GM15510 (cell line): ENCODE data around the gene APOA4.

Experiments used
- POLR2A ChIP-seq: IDR thresholded peaks from 3 replicates; pipeline ENCODE4 v1.6.1; 2011; ENCODE audit warnings: borderline replicate concordance; ENCODE audit not compliant: insufficient read length; ENCODE audit errors: extremely low read depth

APOA4 gene

GRCh38 chr11:116807601-116808261, 15.4 kb downstream of the APOA4 start:
- no peak for TF ChIP-seq POLR2A

DNA sequence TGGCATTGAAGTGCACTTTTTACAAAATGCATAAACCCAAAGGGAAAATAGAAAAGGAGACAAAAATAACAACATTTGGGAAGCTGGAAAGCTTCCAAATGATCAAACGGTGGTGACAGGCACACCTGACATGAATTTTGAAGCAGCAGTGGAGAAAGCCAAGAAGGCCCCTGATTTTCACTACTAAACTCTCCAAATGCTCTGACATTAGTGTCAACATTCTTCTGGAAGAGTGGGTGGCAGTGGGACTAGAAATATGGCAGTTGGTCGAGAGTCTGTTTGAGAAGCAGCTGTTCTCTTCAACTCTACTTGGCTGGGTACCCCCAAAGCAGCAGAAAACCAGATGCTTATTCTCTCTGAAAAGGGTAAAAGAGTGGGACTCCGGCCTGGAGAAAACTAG, 19.1 kb downstream of the APOA4 start:
- TF ChIP-seq POLR2A, result no peak

GRCh38 chr11:116800610-116801009, 22.5 kb downstream of the APOA4 start:
- no peak for TF ChIP-seq POLR2A

GRCh38 chr11:116798368-116798767, 24.7 kb downstream of the APOA4 start:
- no peak for TF ChIP-seq POLR2A

GRCh38 chr11:116797816-116798215, 25.3 kb downstream of the APOA4 start:
- no peak for TF ChIP-seq POLR2A

GRCh38 chr11:116796548-116796947, 26.6 kb downstream of the APOA4 start:
- TF ChIP-seq POLR2A, result no peak

- no peak for TF ChIP-seq POLR2A
Observed at GRCh38 chr11:116794851-116795250, 28.3 kb downstream of the APOA4 start.

GRCh38 chr11:116793772-116794097, 29.4 kb downstream of the APOA4 start:
- TF ChIP-seq POLR2A, result no peak

DNA sequence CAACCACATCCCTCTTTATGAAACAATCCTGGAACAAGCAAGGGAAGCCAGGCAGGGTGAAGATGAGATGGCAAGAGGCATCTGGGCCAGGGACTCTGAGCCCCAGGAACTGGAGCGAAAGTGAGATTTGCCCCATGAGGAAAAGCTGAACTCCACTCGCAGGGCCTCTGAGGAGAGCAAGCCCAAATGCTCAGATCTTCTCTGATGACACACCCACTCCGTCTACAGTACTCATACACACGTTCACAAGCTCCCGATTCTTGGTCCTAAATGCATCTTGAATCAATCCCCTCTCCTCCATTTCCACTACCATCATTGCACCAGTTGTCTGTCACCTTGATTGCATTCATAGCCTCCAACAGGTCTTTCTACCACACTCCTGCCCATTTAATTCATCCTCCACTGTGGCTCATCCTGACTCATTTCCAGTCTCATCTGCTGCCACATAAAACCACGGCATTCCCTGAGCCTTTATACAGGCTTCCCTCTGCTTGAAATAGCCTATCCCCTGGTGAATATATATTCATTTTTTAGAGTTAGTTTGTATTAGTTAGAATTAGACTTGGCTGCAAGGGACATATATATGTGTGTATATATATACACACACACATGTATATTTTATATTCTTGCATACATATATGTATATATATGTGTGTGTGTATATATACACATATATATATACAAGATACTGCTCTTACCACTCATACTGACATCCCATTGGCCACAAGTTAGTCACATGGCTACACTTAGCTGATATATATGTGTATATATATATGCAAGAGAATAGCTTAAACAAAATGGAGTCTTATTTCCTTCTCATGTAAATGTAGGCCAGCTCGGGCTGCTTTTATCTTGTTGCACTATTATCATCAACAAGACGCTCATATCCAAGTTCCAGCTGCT, 30.0 kb downstream of the APOA4 start:
- no peak for TF ChIP-seq POLR2A

GRCh38 chr11:116792144-116792868, 30.8 kb downstream of the APOA4 start:
- no peak for TF ChIP-seq POLR2A

DNA sequence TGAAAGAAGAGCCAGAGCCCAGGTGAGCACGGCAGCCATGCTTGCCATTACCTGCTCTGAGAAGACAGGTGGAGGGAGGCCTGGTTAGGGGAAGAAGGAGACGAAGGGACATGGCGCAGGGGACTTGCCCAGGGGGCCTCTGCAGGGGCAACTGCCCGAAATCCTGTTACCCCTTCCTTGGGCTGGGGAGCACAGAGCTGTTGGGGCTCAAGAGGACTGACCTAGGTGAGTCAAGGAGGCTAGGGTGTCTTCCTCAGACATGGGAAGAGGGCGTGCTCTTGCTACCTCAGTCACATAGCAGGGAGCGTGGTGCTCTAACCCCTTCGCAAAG, 31.3 kb downstream of the APOA4 start, which contains the start of gene APOA5:
TSS of gene APOA5 (minus strand) at position 67 of the 331 bp plus-strand sequence. CDS start at position 48, 19 bp downstream.
- no peak for TF ChIP-seq POLR2A

DNA sequence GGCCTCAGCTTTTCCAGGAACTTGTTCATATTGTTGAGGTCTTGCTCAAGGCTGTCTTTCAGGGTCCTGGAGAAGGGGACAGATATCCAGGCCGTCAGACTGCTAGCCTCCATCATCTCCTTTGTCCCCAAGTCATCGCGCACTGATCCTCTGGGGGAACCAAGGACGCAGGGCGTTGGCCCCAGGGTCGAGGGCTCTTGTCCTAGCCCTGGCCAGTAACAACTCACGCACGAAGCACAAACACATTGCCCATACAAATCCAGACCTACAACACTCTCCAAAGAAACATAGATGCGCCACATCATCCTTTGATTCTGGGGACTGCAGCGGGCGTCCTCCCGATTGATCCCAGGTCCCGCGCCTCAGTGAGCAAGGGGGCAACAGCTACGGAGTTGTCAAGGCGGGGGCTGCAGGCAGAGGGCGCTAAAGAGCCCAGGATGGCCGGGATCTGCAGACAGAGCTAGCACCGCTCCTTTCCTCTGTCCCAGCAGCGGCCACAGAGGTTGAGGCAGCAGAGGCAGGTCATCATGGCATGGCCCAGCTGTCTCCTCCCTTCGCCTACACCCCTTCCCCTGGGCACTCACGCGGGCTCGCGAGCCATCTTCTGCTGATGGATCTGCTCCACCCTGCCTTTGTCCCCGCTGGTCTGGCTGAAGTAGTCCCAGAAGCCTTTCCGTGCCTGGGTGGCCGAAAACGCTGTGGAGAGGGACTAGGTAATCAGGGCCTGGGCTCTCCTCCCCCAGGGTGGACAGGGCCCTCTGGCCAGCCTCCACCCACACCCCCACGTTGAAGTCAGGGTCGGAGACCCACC, 31.9 kb downstream of the APOA4 start:
- TF ChIP-seq POLR2A, result no peak

GRCh38 chr11:116790167-116791001, 32.7 kb downstream of the APOA4 start:
- TF ChIP-seq POLR2A, result no peak

- no peak for TF ChIP-seq POLR2A
Observed at GRCh38 chr11:116788975-116789374, 34.1 kb downstream of the APOA4 start.
